ENCODE data around the gene TRIM17. TPM values are rescaled to one million over a fixed set of nuclear protein-coding genes. Genes with fewer than 3 reads are reported as not detected.

TRIM17 gene
- total and polyA plus RNA-seq, 2 experiments from 2014 or later, result 11.8 to 17.9 TPM

DNA sequence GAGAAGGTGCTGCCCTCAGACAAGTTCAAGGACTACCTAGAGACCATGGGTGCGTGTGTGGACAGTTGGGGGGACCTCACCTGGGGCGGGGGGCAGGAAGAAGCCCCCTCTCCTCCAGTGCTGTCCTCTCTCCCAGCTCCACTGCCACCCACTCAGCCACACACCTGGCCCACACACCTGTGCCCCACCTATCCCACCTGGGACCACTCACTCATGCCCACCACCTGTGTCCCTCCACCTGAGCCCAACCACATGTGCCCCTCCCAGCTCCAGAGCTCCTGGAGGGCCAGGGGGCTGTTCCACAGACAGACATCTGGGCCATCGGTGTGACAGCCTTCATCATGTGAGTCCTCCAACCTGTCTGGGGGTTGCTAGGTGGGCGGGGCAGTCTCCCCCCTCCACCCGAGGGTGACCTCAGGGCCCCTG, 39.0 kb downstream of the TRIM17 start:
- no peak overlapping the region for H3K27ac ChIP-seq
- TF ChIP-seq, protein P1, sequence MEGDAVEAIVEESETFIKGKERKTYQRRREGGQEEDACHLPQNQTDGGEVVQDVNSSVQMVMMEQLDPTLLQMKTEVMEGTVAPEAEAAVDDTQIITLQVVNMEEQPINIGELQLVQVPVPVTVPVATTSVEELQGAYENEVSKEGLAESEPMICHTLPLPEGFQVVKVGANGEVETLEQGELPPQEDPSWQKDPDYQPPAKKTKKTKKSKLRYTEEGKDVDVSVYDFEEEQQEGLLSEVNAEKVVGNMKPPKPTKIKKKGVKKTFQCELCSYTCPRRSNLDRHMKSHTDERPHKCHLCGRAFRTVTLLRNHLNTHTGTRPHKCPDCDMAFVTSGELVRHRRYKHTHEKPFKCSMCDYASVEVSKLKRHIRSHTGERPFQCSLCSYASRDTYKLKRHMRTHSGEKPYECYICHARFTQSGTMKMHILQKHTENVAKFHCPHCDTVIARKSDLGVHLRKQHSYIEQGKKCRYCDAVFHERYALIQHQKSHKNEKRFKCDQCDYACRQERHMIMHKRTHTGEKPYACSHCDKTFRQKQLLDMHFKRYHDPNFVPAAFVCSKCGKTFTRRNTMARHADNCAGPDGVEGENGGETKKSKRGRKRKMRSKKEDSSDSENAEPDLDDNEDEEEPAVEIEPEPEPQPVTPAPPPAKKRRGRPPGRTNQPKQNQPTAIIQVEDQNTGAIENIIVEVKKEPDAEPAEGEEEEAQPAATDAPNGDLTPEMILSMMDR (IDR thresholded peaks at IDR 0.05; ENCODE audit: low read depth, low read length), result no peak
- no peak for DNase-seq (ENCODE audit: low read depth in 1 of 2, low spot score in 1 of 2)
- peaks cover 5% of the 10 kb centered on the region for H3K4me1 ChIP-seq (ENCODE audit: low read depth)
- H3K27me3 ChIP-seq, result no peaks in the 10 kb centered on the region
- peaks cover 23% of the 10 kb centered on the region for H3K36me3 ChIP-seq
- H3K9me3 ChIP-seq (ENCODE audit: low read depth), result no peaks in the 10 kb centered on the region
- peak overlapping the region; percentile 6 for H3K4me3 ChIP-seq

DNA sequence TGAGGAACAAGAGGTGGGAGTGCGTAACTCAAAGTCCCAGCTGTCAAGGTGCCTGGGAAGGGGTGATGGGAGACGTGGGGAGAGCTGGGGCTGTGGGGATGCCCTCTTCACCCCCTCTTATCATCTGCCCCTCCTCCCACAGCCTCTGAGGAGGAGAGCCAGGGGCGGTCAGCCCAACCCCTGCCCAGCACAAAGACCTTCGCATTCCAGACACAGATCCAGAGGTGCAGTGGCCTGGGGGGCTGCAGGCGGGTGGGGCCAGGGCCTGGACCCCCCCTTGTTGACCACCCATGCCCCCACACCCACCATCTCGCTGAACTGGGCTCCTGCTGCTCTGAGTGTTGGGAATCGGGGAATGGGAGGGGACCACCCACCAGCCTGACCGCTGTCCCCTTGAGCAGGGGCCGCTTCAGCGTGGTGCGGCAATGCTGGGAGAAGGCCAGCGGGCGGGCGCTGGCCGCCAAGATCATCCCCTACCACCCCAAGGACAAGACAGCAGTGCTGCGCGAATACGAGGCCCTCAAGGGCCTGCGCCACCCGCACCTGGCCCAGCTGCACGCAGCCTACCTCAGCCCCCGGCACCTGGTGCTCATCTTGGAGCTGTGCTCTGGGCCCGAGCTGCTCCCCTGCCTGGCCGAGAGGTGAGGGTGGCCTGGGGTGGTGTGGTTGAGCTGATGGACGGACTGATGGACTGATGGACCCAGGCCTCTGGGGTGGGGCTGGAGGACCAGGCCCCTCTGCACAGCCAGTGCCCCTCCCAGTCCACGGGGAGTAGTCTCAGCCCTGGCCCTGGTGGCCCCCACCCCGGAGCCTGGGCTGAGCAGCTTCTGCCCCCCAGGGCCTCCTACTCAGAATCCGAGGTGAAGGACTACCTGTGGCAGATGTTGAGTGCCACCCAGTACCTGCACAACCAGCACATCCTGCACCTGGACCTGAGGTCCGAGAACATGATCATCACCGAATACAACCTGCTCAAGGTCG, 39.7 kb downstream of the TRIM17 start:
- no peaks in the 10 kb centered on the region for H3K9me3 ChIP-seq (ENCODE audit: low read depth)
- H3K36me3 ChIP-seq, result peaks cover 23% of the 10 kb centered on the region
- H3K27me3 ChIP-seq, result no peaks in the 10 kb centered on the region
- TF ChIP-seq, protein P1 (IDR thresholded peaks at IDR 0.05; ENCODE audit: low read depth, low read length), result no peak
- no peak overlapping the region for H3K4me3 ChIP-seq
- peak overlapping the region; percentile 47 for H3K27ac ChIP-seq
- DNase-seq (ENCODE audit: low read depth in 1 of 2, low spot score in 1 of 2), result no peak
- H3K4me1 ChIP-seq (ENCODE audit: low read depth), result peaks cover 8% of the 10 kb centered on the region

DNA sequence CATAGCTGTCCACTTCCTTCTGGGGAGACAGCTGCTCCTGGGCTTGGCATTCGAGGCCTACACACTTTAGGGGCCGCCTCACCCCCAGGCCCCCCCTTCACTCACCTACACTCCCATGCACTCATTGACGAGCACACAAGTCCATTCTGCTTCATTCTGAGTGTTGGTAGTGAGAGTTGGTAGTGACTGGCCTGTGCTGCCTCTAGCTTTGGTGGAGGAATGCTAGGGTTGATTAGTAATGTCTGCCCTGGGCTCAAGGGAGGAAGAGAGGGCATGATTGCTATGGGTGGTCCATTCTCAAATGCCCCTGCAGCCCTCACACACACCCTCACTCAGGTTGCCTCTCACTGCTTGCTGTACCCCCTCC, 40.4 kb downstream of the TRIM17 start:
- Histone ChIP-seq H3K9me3 (ENCODE audit: low read depth) (no peaks in the 10 kb centered on the region), H3K27me3 (no peaks in the 10 kb centered on the region), H3K36me3 (peaks cover 30% of the 10 kb centered on the region), H3K27ac (peak overlapping the region; percentile 47), H3K4me1 (ENCODE audit: low read depth) (peaks cover 12% of the 10 kb centered on the region), H3K4me3 (no peak overlapping the region)
- TF ChIP-seq, protein P1 (IDR thresholded peaks at IDR 0.05; ENCODE audit: low read depth, low read length), result no peak
- no peak for DNase-seq (ENCODE audit: low read depth in 1 of 2, low spot score in 1 of 2)

DNA sequence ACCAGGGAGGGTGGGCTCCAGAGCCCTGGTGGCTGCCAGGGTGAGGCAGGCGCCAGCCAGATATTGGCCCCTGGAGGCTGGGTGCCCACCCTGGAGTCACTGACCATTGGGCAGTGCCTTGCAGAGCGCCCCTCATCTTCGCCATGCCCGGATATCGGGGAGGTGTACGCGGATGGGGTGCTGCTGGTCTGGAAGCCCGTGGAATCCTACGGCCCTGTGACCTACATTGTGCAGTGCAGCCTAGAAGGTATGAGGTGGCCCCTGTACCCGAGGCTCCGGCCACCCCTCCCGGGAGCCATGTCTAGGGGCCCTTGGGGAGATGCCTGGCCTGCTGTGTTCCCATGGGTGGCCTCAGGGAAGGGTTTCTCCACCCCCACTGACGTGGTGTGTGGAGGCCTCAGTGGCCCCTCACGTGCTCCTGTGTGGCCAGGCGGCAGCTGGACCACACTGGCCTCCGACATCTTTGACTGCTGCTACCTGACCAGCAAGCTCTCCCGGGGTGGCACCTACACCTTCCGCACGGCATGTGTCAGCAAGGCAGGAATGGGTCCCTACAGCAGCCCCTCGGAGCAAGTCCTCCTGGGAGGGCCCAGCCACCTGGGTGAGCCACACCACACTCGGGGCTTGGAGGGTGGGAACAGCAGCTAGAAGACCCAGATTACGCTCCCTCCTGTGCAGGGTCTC, 40.9 kb downstream of the TRIM17 start:
- Histone ChIP-seq H3K27me3 (no peaks in the 10 kb centered on the region), H3K27ac (no peak overlapping the region), H3K4me1 (ENCODE audit: low read depth) (peaks cover 14% of the 10 kb centered on the region), H3K9me3 (ENCODE audit: low read depth) (no peaks in the 10 kb centered on the region), H3K4me3 (no peak overlapping the region), H3K36me3 (peaks cover 32% of the 10 kb centered on the region)
- no peak for DNase-seq (ENCODE audit: low read depth in 1 of 2, low spot score in 1 of 2)
- TF ChIP-seq, protein P1 (IDR thresholded peaks at IDR 0.05; ENCODE audit: low read depth, low read length), result no peak

DNA sequence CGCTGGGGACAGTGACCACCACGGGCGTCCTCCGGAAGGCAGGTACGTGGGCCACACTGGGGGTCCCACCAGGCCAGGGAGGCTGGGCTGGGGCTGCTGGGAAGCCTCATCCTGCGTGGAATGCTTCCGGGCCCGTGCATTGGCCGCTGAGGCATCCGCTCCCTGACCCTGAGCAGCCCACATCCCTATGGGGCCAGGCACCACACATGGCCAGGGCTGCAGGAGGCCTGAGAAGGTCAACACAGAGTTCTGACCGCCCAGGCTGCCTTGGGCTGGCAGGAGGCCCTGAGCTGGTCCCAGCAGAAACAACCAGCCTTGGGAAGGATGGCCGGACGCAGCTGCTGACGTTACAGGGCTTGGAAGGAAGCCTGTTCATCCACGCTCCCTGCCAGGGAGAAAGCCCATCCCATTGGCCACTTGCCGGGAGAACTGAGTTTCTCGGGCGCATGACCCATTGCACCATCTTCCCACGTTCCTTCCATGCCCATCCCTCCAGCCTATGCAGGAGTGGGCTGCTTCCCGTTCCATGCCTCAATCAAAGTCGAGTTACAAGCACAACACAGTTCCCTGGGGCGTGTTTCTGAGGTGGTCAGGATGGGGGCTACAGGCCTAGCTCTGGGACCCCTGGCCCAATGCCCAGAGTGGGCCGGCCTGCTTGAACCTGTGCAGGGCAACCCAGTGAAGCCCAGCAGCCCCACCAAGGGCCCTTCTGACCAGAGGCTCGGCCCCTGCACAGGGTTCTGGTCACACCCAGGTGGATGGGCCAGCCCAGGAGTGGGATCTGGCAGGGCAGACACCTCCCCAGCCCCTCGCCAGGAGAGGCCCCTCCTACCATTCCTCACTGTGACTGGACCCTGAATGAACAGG, 41.7 kb downstream of the TRIM17 start:
- TF ChIP-seq, protein P1 (IDR thresholded peaks at IDR 0.05; ENCODE audit: low read depth, low read length), result no peak
- H3K4me1 ChIP-seq (ENCODE audit: low read depth), result peaks cover 22% of the 10 kb centered on the region
- H3K27ac ChIP-seq, result peak overlapping the region; percentile 40
- peak in 1 of 2 donors; percentile 99 for DNase-seq (ENCODE audit: low read depth in 1 of 2, low spot score in 1 of 2)
- H3K27me3 ChIP-seq, result no peaks in the 10 kb centered on the region
- H3K9me3 ChIP-seq (ENCODE audit: low read depth), result no peaks in the 10 kb centered on the region
- no peak overlapping the region for H3K4me3 ChIP-seq
- peaks cover 32% of the 10 kb centered on the region for H3K36me3 ChIP-seq

Measured in cardiac muscle cell (in vitro differentiated cells and primary cell).